H1 (cell line): ENCODE measurements around the gene SNCAIP. TPM values are rescaled to one million over a fixed set of nuclear protein-coding genes. Genes with fewer than 3 reads are reported as not detected.

Source experiments
- CTCF ChIA-PET: fragments of 300-600 bp; sonication (Branson Sonifier 250); formaldehyde crosslinking; loops from one replicate; lab custom pipeline; 2021; ENCODE audit not compliant: partially characterized antibody; lab: Charles Lee
- POLR2A ChIA-PET: fragments of 300-600 bp; sonication (Branson Sonifier 250); formaldehyde crosslinking; loops from one replicate; lab custom pipeline; 2021; ENCODE audit warnings: inconsistent platforms; ENCODE audit not compliant: partially characterized antibody; lab: Charles Lee
- DNase-seq, 2 experiments: peaks; one replicate each; pipeline versions ENCODE4 v3.0.0 to v3.0.0-alpha.2; 2010 to 2022; ENCODE audit warnings: low spot score in 2 of 2, low read depth in 1 of 2, mixed read lengths in 1 of 2
- FAIRE-seq: peaks from 2 replicates; lab custom pipeline; 2011; peaks lifted over from hg19 to GRCh38; lab: Jason Lieb, UNC
- H2AFZ ChIP-seq: 2 replicates; pipeline ENCODE4 v1.8.1; 2012; ENCODE audit warnings: low read length, inconsistent platforms
- H2AK5ac ChIP-seq: 2 replicates; pipeline ENCODE4 v1.6.1; 2013; ENCODE audit warnings: low read depth, low read length
- H2BK120ac ChIP-seq: replicated peaks from 2 replicates; pipeline ENCODE3; 2013; ENCODE audit warnings: low read depth, low read length, inconsistent platforms
- H2BK12ac ChIP-seq: 2 replicates; pipeline ENCODE4 v1.6.1; 2013; ENCODE audit warnings: low read depth, low read length
- H2BK15ac ChIP-seq: 2 replicates; pipeline ENCODE4 v1.6.1; 2013; ENCODE audit warnings: low read length
- H2BK20ac ChIP-seq: 2 replicates; pipeline ENCODE4 v1.6.1; 2013; ENCODE audit warnings: low read length
- H2BK5ac ChIP-seq: 2 replicates; pipeline ENCODE4 v1.6.1; 2013; ENCODE audit warnings: low read depth, low read length
- H3K14ac ChIP-seq: 2 replicates; pipeline ENCODE4 v1.6.1; 2013; ENCODE audit warnings: inconsistent platforms; ENCODE audit not compliant: insufficient read length
- H3K18ac ChIP-seq: 2 replicates; pipeline ENCODE4 v1.6.1; 2013; ENCODE audit warnings: low read length; ENCODE audit errors: extremely low read depth
- H3K23ac ChIP-seq: 2 replicates; pipeline ENCODE4 v1.6.1; 2013; ENCODE audit warnings: inconsistent platforms; ENCODE audit not compliant: insufficient read length
- H3K23me2 ChIP-seq: 2 replicates; pipeline ENCODE4 v1.6.1; 2013; ENCODE audit warnings: low read depth, low read length
- H3K27ac ChIP-seq: 2 replicates; pipeline ENCODE4 v1.6.1; 2011; ENCODE audit warnings: low read depth, low read length, inconsistent platforms
- H3K27me3 ChIP-seq, 4 experiments: replicated peaks in 1 of 4; 1 replicate in 1 of 4; 2 replicates in 3 of 4; pipeline versions ENCODE4 v1.6.1 to v1.8.1; 2011 to 2013; ENCODE audit warnings: low read length in 3 of 4, mild to moderate bottlenecking in 3 of 4, inconsistent platforms in 2 of 4, mixed read lengths in 2 of 4, moderate library complexity in 1 of 4; ENCODE audit not compliant: control insufficient read depth in 3 of 4, insufficient read depth in 3 of 4; ENCODE audit errors: extremely low read depth in 1 of 4
- H3K36me3 ChIP-seq, 4 experiments: 2 replicates each; pipeline versions ENCODE4 v1.6.1 to v1.8.1; 2011 to 2013; ENCODE audit warnings: mild to moderate bottlenecking in 4 of 4, low read length in 3 of 4, moderate library complexity in 2 of 4, control low read depth in 1 of 4, inconsistent platforms in 1 of 4; ENCODE audit not compliant: insufficient read depth in 4 of 4, control insufficient read depth in 2 of 4
- H3K4ac ChIP-seq: replicated peaks from 2 replicates; pipeline ENCODE3; 2013; ENCODE audit warnings: low read length, low read depth, mixed read lengths, inconsistent platforms; ENCODE audit not compliant: insufficient read length
- H3K4me1 ChIP-seq, 4 experiments: replicated peaks in 1 of 4; 1 replicate in 1 of 4; 2 replicates in 3 of 4; pipeline versions ENCODE4 v1.6.1 to v1.8.1; 2011 to 2013; ENCODE audit warnings: low read length in 3 of 4, inconsistent platforms in 2 of 4, mixed read lengths in 1 of 4; ENCODE audit not compliant: insufficient read depth in 4 of 4, control insufficient read depth in 3 of 4
- H3K4me2 ChIP-seq, 2 experiments: 2 replicates each; pipeline versions ENCODE4 v1.6.1 to v1.8.1; 2011 to 2013; ENCODE audit warnings: low read depth in 2 of 2, low read length in 2 of 2, control low read depth in 1 of 2, inconsistent platforms in 1 of 2, mild to moderate bottlenecking in 1 of 2; ENCODE audit not compliant: insufficient read depth in 1 of 2
- H3K4me3 ChIP-seq, 4 experiments: fragments of 200-600, 300-600 bp in 1 of 4; sonication (generic), shearing (Covaris generic), sonication (Bioruptor Twin) in 1 of 4; 2 replicates each; pipeline versions ENCODE4 v1.5.1 to v1.8.1; 2011 to 2016; ENCODE audit warnings: low read length in 4 of 4, low read depth in 3 of 4, control low read depth in 2 of 4, inconsistent platforms in 2 of 4, mild to moderate bottlenecking in 2 of 4, mixed read lengths in 1 of 4, moderate library complexity in 1 of 4; ENCODE audit not compliant: insufficient read depth in 2 of 4; ENCODE audit errors: extremely low read depth in 1 of 4
- H3K56ac ChIP-seq: replicated peaks from 2 replicates; pipeline ENCODE3; 2013; ENCODE audit warnings: low read depth, mild to moderate bottlenecking, mixed read lengths, low read length, inconsistent platforms; ENCODE audit not compliant: insufficient read length
- H3K79me1 ChIP-seq: 2 replicates; pipeline ENCODE4 v1.6.1; 2013; ENCODE audit warnings: low read depth, low read length, control low read depth
- H3K79me2 ChIP-seq, 2 experiments: 2 replicates each; pipeline versions ENCODE4 v1.6.1 to v1.8.1; 2012 to 2013; ENCODE audit warnings: low read length in 2 of 2, mild to moderate bottlenecking in 2 of 2, inconsistent platforms in 1 of 2; ENCODE audit not compliant: insufficient read depth in 2 of 2, control insufficient read depth in 1 of 2
- H3K9ac ChIP-seq, 4 experiments: replicated peaks in 1 of 4; 1 replicate in 1 of 4; 2 replicates in 3 of 4; pipeline versions ENCODE4 v1.6.1 to v1.8.1; 2011 to 2013; ENCODE audit warnings: low read depth in 3 of 4, low read length in 3 of 4, control low read depth in 2 of 4, mild to moderate bottlenecking in 2 of 4, moderate library complexity in 2 of 4, inconsistent platforms in 1 of 4; ENCODE audit errors: extremely low read depth in 1 of 4
- H3K9me3 ChIP-seq, 2 experiments: 2 replicates each; pipeline versions ENCODE4 v1.6.1 to v1.8.1; 2012 to 2013; ENCODE audit warnings: mild to moderate bottlenecking in 2 of 2, moderate library complexity in 2 of 2, control low read depth in 1 of 2, inconsistent platforms in 1 of 2, low read depth in 1 of 2, low read length in 1 of 2, mixed read lengths in 1 of 2; ENCODE audit not compliant: insufficient read depth in 2 of 2
- H4K20me1 ChIP-seq, 2 experiments: replicated peaks in 1 of 2; 2 replicates each; pipeline versions ENCODE3 to v1.8.1; 2011 to 2013; ENCODE audit warnings: inconsistent platforms in 2 of 2, low read length in 2 of 2, mild to moderate bottlenecking in 1 of 2; ENCODE audit not compliant: insufficient read depth in 2 of 2, control insufficient read depth in 1 of 2
- H4K5ac ChIP-seq: 2 replicates; pipeline ENCODE4 v1.6.1; 2013; ENCODE audit warnings: low read length, low read depth, mixed read lengths, inconsistent platforms; ENCODE audit not compliant: insufficient read length
- H4K8ac ChIP-seq: 2 replicates; pipeline ENCODE4 v1.8.0; 2013; ENCODE audit warnings: mild to moderate bottlenecking, moderate library complexity, low read length, inconsistent platforms; ENCODE audit not compliant: insufficient read depth; ENCODE audit errors: extremely low read depth
- H4K91ac ChIP-seq: replicated peaks from 2 replicates; pipeline ENCODE3; 2013; ENCODE audit warnings: low read length, mixed read lengths, inconsistent platforms; ENCODE audit not compliant: insufficient read length
- ASH2L ChIP-seq: fragments of 200-600, 300-600 bp; sonication (generic); IDR thresholded peaks from one replicate; pipeline ENCODE4 v1.7.1; 2017; ENCODE audit warnings: low read length
- BACH1 ChIP-seq: IDR thresholded peaks from 2 replicates; pipeline ENCODE4 v1.6.1; 2012; ENCODE audit warnings: low read length, improper control_type of control experiment
- BRCA1 ChIP-seq: IDR thresholded peaks from 2 replicates; pipeline ENCODE4 v1.6.1; 2012; ENCODE audit warnings: low read depth, low read length, improper control_type of control experiment
- CHD1 ChIP-seq: IDR thresholded peaks from 2 replicates; pipeline ENCODE4 v1.6.1; 2012; ENCODE audit warnings: low read depth, low read length, improper control_type of control experiment
- CTBP2 ChIP-seq: IDR thresholded peaks from 2 replicates; pipeline ENCODE4 v1.7.0; 2011; ENCODE audit warnings: borderline replicate concordance, mild to moderate bottlenecking, moderate library complexity, mixed read lengths, low read length; ENCODE audit not compliant: insufficient read depth, insufficient read length
- JUND ChIP-seq: IDR thresholded peaks from 2 replicates; pipeline ENCODE4 v1.6.1; 2011; ENCODE audit warnings: mild to moderate bottlenecking, improper control_type of control experiment, low read length
- RFX5 ChIP-seq: IDR thresholded peaks from 2 replicates; pipeline ENCODE4 v1.6.1; 2011; ENCODE audit warnings: low read depth, low read length, improper control_type of control experiment, borderline replicate concordance
- RNF2 ChIP-seq: fragments of 200-900, 300-1000 bp; sonication (generic); IDR thresholded peaks from 2 replicates; pipeline ENCODE4 v1.7.1; 2016; ENCODE audit warnings: borderline replicate concordance, low read depth, mild to moderate bottlenecking, antibody characterized with exemption, low read length; ENCODE audit not compliant: poor library complexity, severe bottlenecking; ENCODE audit errors: missing control alignments
- SIX5 ChIP-seq: IDR thresholded peaks from 2 replicates; pipeline ENCODE4 v1.6.1; 2011; ENCODE audit warnings: mild to moderate bottlenecking, low read depth, low read length
- SP2 ChIP-seq: IDR thresholded peaks from 2 replicates; pipeline ENCODE4 v1.6.1; 2012; ENCODE audit warnings: mild to moderate bottlenecking, low read length, inconsistent platforms
- SUZ12 ChIP-seq: fragments of 200-600 bp; sonication (generic); IDR thresholded peaks from 2 replicates; pipeline ENCODE4 v1.6.1; 2012; ENCODE audit warnings: mild to moderate bottlenecking, inconsistent platforms, low read length, moderate library complexity, mixed read lengths
- TAF1 ChIP-seq: IDR thresholded peaks from 2 replicates; pipeline ENCODE4 v1.6.1; 2011; ENCODE audit warnings: mild to moderate bottlenecking, low read depth, low read length
- TAF7 ChIP-seq: optimal IDR thresholded peaks from 2 replicates; pipeline ENCODE3; 2011; ENCODE audit warnings: low read depth, mild to moderate bottlenecking, inconsistent platforms, low read length, moderate library complexity, borderline replicate concordance
- ZNF274 ChIP-seq: IDR thresholded peaks from 2 replicates; pipeline ENCODE4 v1.7.0; 2012; ENCODE audit warnings: low read length, borderline replicate concordance; ENCODE audit errors: extremely low read depth
- WGBS, 2 experiments: shearing (Covaris generic) in 1 of 2; methylation state at CpG; one replicate each; pipeline versions ENCODE4 v1.1.6 to v1.1.7; 2013 to 2015; ENCODE audit warnings: low lambda C conversion rate in 2 of 2, mixed read lengths in 2 of 2, inconsistent platforms in 1 of 2, low coverage in 1 of 2, missing lambda C conversion rate in 1 of 2; ENCODE audit not compliant: insufficient replicate concordance in 2 of 2, insufficient coverage in 1 of 2, insufficient read length in 1 of 2; ENCODE audit errors: extremely low coverage in 1 of 2, missing lambda C conversion rate in 1 of 2; 5-methylcytosine and 5-hydroxymethylcytosine counted together
- polyA plus RNA-seq, 7 experiments: library from polyadenylated mRNA; depleted of rRNA in 3 of 7; stranded (reverse) in 5 of 7; unstranded in 2 of 7; fragments of >200 nt in 5 of 7; fragments of 200-250 nt in 2 of 7; gene quantifications; 1 replicate in 5 of 7; 2 replicates in 1 of 7; 4 replicates in 1 of 7; pipeline versions ENCODE4 v1.2.1 to v1.2.3, GENCODE V29; 2011 to 2013; ENCODE audit warnings: missing spikeins in 2 of 7, mixed read lengths in 2 of 7
- total RNA-seq: library from RNA; stranded (reverse); fragmentation: NEBNext Ultra II Directional; extraction: Animal tissue kit (Norgen Biotek cat#: 25700); gene quantifications from 2 replicates; pipeline ENCODE4 v1.2.1, GENCODE V29; 2021

Gene SNCAIP
- total and polyA plus RNA-seq, 2 of the 8 experiments (the other 6 are each of a cell fraction or from before 2014, with no cell fraction given): 3.9 to 9.0 TPM

- CTCF ChIA-PET: interaction anchor here (1.3 to 1.4 kb wide), 2 partner anchors 10 to 11 kb away, joined by 4 to 5 read pairs; no protein-coding TSS in a partner anchor
- 91% methylated on average over 2 of the region's 2 CpGs; no CpG with 5 or more reads in 1 of the 2 experiments for WGBS, 2 experiments
These were observed 2.0 kb downstream of the SNCAIP start for GRCh38 chr5:122314036-122314435.

More at GRCh38 chr5:122314036-122314435, 2.0 kb downstream of the SNCAIP start:
- TF ChIP-seq TAF7: no peak
- TF ChIP-seq BACH1: no peak
- TF ChIP-seq JUND: no peak
- no peak for TF ChIP-seq RFX5
- no peak for TF ChIP-seq ASH2L
- TF ChIP-seq TAF1: no peak
- no peak for TF ChIP-seq ZNF274
- no peak for TF ChIP-seq RNF2
- no peak for TF ChIP-seq SP2
- no peak for TF ChIP-seq BRCA1
- no peak for TF ChIP-seq CTBP2
- no peak for TF ChIP-seq SUZ12
- no peak for TF ChIP-seq CHD1
- no peak for TF ChIP-seq SIX5
- Histone ChIP-seq H2AFZ (no peak overlapping the region), H3K4me3 (no peak overlapping the region), H3K27me3 (peaks cover 0 to 21% (median 13%) of the 10 kb centered on the region in 4 experiments; a peak in 5 of 7 replicates), H3K14ac (no peak overlapping the region), H2BK12ac (no peak overlapping the region), H4K20me1 (no peaks in the 10 kb centered on the region), H3K4me1 (peaks cover 0 to 5% (median 3%) of the 10 kb centered on the region in 4 experiments; a peak in 5 of 7 replicates), H3K9ac (no peak overlapping the region), H3K79me1 (0 out of 2 replicates have a peak, but pooled peaks cover 2% of the 10 kb centered on the region), H2BK5ac (no peak overlapping the region), H4K5ac (no peak overlapping the region), H2BK120ac (no peak overlapping the region), H3K36me3 (no peaks in the 10 kb centered on the region), H3K27ac (no peak overlapping the region), H3K4me2 (no peak overlapping the region; a peak in 1 of 4 replicates), H3K9me3 (0 out of 4 replicates have a peak, but pooled peaks cover 0 to 2% of the 10 kb centered on the region in 2 experiments), H2BK15ac (no peak overlapping the region), H2AK5ac (no peak overlapping the region), H4K8ac (no peak overlapping the region), H3K23me2 (peaks cover 9% of the 10 kb centered on the region), H3K23ac (no peak overlapping the region), H3K79me2 (no peaks in the 10 kb centered on the region), H2BK20ac (no peak overlapping the region), H3K18ac (no peak overlapping the region), H3K4ac (no peak overlapping the region), H3K56ac (no peak overlapping the region), H4K91ac (no peak overlapping the region)
- FAIRE-seq (no peak), DNase-seq (no peak)
- POLR2A ChIA-PET: interaction anchor here (0.6 kb wide), 1 partner anchor 72 kb away, joined by 3 read pairs; no protein-coding TSS in a partner anchor
